Gastrocnemius medialis (tissue), 4 donors: ENCODE measurements around the gene FUT3. TPM values are rescaled to one million over a fixed set of nuclear protein-coding genes. Genes with fewer than 3 reads are reported as not detected.
A peak's percentile ranks its signal among the peaks of the same experiment; 100 is the strongest.

Experiments used
- ATAC-seq, 2 donors: fragments of 150-250 bp; one replicate each; pipeline ENCODE4 v1.9.1; 2016
- DNase-seq, 2 donors: peaks; one replicate each; pipeline ENCODE4 v3.0.0-alpha.2; 2019
- H3K27ac ChIP-seq, 4 donors: fragments of 200-600 bp; sonication (generic); 1 replicate in 1 of 4; 2 replicates in 3 of 4; pipeline ENCODE4 v1.5.1; 2016 to 2018; ENCODE audit warnings: mild to moderate bottlenecking in 2 of 4, moderate library complexity in 1 of 4
- H3K27me3 ChIP-seq, 3 donors: fragments of 200-600 bp; sonication (generic) in 2 of 3; 1 replicate in 1 of 3; 2 replicates in 2 of 3; pipeline versions ENCODE4 v1.5.1 to v1.6.0; 2016 to 2019; ENCODE audit warnings: mild to moderate bottlenecking in 1 of 3, moderate library complexity in 1 of 3
- H3K36me3 ChIP-seq, 2 donors: fragments of 200-600 bp; sonication (generic) in 1 of 2; one replicate each; pipeline ENCODE4 v1.5.1; 2017 to 2018
- H3K4me1 ChIP-seq, 2 donors: fragments of 200-600 bp; sonication (generic) in 1 of 2; one replicate each; pipeline ENCODE4 v1.5.1; 2016 to 2017; ENCODE audit warnings: mild to moderate bottlenecking in 2 of 2
- H3K4me3 ChIP-seq, 4 donors: fragments of 200-600 bp; sonication (generic) in 3 of 4; 1 replicate in 1 of 4; 2 replicates in 3 of 4; pipeline ENCODE4 v1.5.1; 2016 to 2019; ENCODE audit warnings: mild to moderate bottlenecking in 2 of 4
- H3K9me3 ChIP-seq, 3 donors: fragments of 200-600 bp; sonication (generic) in 2 of 3; 1 replicate in 1 of 3; 2 replicates in 2 of 3; pipeline ENCODE4 v1.5.1; 2016 to 2019
- CTCF ChIP-seq, 5 experiments: fragments of 450-650 bp in 3 of 5; fragments of 200-600 bp in 2 of 5; sonication (generic) in 2 of 5; IDR thresholded peaks in 4 of 5; conservative IDR thresholded peaks in 1 of 5; 1 replicate in 4 of 5; 2 replicates in 1 of 5; pipeline ENCODE4 v1.5.1; 2016 to 2019; ENCODE audit warnings: antibody characterized with exemption in 5 of 5, mild to moderate bottlenecking in 3 of 5, moderate library complexity in 3 of 5
- POLR2A ChIP-seq, 2 donors: fragments of 450-650 bp; IDR thresholded peaks; one replicate each; pipeline ENCODE4 v1.6.1; 2017; ENCODE audit warnings: antibody characterized with exemption in 2 of 2, mild to moderate bottlenecking in 2 of 2, moderate library complexity in 2 of 2
- in situ Hi-C, 4 donors: fragments of 200-750 bp; cut with MboI; loops; one replicate each; pipeline versions ENCODE4 v1.15.0 to v1.8.0; 2017; ENCODE audit warnings: low sequenced_read_pairs in 4 of 4
- intact Hi-C: fragments of 100-400 bp; cut with DNase I; formaldehyde crosslinking; loops from one replicate; pipeline ENCODE4 v1.15.1; 2023; ENCODE audit warnings: low total_unique reads
- total RNA-seq, 4 donors: library from RNA; depleted of rRNA; stranded (reverse); fragments of >200 nt; gene quantifications; one replicate each; pipeline versions ENCODE4 v1.1.0 to v1.2.3, GENCODE V29; 2016

Gene FUT3
- total RNA-seq, 4 donors from 2014 or later: 0.32 TPM; not detected in 3

DNA sequence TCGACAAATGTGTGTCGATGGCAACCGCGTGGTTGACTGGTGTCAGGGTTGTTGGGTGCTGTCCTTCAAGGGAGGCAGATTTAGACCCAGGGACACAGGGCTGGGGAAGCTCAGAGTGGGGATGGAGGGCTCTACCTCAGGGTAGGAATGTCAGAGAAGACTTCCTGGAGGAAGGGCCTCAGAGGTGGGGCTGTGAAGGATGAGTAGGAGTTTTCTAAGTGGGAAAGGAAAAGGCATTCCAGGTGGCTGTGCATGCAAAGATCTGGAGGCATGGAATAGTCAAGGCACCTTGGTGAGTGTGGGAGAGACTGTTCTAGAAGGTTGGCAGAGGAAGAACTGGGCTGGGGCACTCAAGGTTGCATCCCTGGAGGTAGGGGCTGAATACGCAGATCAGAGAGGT is 44.3 kb downstream of the FUT3 start:
- Histone ChIP-seq H3K27ac (no peak overlapping the region), H3K36me3 (no peaks in the 10 kb centered on the region), H3K4me3 (no peak overlapping the region), H3K9me3 (no peaks in the 10 kb centered on the region), H3K4me1 (peaks cover 0 to 4% of the 10 kb centered on the region in 2 donors), H3K27me3 (peaks cover 34 to 45% (median 38%) of the 10 kb centered on the region in 3 donors)
- intact Hi-C loops (no loop called here), in situ Hi-C loops (no loop called here)
- ATAC-seq (no peak), DNase-seq (no peak)
- no peak for TF ChIP-seq CTCF (IDR thresholded peaks at IDR 0.05 in 4 of 5, conservative IDR thresholded peaks at IDR 0.05 in 1 of 5)
- no peak for TF ChIP-seq POLR2A (IDR thresholded peaks at IDR 0.05)

DNA sequence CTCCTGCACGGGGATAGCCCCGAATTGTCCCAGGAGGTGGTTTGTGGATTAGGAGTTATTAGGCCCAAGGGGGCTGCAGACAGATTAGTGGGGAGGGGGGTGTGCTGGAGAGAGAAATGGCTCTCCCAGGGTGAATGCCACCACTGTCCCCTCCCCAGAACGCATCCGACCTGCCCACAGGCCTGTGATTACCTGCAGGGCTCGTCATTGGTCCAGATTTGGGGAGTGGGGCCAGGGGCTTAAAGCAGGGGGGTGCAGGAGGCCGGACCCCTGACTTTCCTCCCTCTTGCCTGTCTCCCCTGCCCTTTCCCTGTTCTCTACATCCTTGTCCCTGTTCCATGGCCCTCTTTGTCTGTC is 45.1 kb downstream of the FUT3 start:
- ATAC-seq (no peak), DNase-seq (no peak)
- Histone ChIP-seq H3K27ac (no peak overlapping the region), H3K4me1 (peaks cover 0 to 4% of the 10 kb centered on the region in 2 donors), H3K27me3 (peaks cover 42 to 53% (median 46%) of the 10 kb centered on the region in 3 donors), H3K36me3 (no peaks in the 10 kb centered on the region), H3K4me3 (no peak overlapping the region), H3K9me3 (no peaks in the 10 kb centered on the region)
- in situ Hi-C loops (no loop called here), intact Hi-C loops (no loop called here)
- TF ChIP-seq POLR2A (IDR thresholded peaks at IDR 0.05): no peak
- TF ChIP-seq CTCF (IDR thresholded peaks at IDR 0.05 in 4 of 5, conservative IDR thresholded peaks at IDR 0.05 in 1 of 5): no peak

DNA sequence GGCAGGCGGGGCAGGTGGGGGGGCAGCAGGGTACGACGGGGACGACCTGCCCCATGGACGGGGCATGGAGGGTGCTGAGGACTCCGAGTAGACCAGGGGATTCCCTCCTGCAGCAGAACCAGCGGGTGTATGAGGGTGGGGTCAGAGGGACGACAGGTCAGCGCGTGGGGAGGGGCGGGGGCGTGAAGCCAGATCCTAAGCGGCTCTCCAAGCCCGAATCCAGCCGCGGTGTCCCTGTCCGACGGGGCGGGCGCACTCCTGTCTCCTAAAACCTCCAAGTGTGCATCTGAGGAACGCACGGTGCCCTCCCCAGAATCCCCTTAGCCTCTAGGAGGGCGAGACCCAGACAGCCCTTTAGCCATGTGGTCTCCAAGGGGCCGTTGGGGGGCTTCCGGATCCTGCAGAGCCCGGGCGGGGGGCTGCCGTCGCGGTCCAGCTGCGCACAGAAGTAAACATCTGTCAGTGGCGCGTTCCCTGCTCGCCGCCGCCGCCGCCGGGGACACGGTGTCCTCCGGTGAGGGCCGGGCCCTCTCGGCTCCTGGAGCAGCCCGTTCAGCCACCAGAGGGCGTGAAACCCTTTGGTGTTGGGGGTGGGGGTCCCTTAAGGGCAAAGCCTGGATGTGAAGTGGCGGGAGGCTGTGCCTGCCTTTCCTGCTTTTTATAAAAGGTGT is 45.7 kb downstream of the FUT3 start:
- Histone ChIP-seq H3K4me3 (no peak overlapping the region), H3K36me3 (no peaks in the 10 kb centered on the region), H3K9me3 (no peaks in the 10 kb centered on the region), H3K27me3 (peaks cover 47 to 58% (median 52%) of the 10 kb centered on the region in 3 donors), H3K27ac (no peak overlapping the region), H3K4me1 (peaks cover 0 to 4% of the 10 kb centered on the region in 2 donors)
- intact Hi-C loops (loop anchor here (2.0 kb wide), 1 partner anchor 87 kb away; no protein-coding TSS in a partner anchor), in situ Hi-C loops (no loop called here)
- DNase-seq (no peak), ATAC-seq (no peak)
- TF ChIP-seq POLR2A (IDR thresholded peaks at IDR 0.05) (no peak), CTCF (IDR thresholded peaks at IDR 0.05 in 4 of 5, conservative IDR thresholded peaks at IDR 0.05 in 1 of 5) (peak in 3 of 5 experiments; percentile 4 to 49 (median 32))

DNA sequence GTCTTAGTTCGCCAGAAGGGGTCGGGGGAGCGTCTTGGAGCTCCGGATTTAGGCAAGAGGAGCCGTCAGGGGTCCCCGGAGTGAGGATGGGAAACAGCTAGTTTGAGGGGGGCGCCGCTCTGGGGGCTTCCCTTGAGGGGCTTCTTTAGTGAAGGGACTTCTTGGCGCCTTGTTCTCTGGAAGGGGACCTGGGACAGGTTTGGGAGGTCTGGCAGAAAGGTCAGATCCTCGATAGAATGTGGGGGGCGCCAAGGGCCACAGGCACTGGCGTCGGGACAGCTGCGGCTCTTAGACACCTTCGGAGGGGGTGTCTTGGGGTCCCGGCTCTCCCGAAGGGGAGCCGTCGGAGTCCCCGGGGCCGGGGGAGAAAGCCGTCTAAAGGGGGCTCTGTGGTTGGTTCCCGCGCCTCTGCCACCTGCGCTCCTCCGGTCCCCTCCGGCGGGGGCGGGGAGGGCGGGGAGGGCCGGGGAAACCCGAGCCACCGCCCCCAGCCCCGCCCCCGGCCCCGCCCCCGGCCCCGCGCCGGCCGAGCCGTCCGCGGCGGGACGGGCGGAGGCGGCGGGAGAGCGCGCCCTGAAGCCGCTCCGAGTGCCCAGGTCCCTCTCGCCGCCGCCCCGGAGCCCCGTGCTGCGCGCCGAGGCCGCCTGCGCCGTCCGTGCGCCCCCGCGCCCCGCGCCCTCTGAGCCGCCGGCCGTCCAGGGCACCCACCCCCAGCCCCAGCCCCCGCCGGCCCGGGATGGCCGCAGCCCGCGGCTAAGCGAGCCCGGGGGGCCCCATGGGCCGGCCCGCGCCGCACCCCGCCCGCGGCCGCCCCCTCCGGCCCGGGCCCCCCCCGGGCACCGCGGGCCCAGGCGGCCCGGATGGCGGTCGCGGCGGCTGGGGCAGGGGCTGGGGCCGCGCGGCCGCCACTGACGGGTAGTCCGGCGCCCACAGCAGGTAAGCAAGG is 46.5 kb downstream of the FUT3 start, which contains the start of gene NRTN:
Gene NRTN (plus strand): TSS at position 552 of the 946 bp plus-strand sequence. CDS start 19,099 bp downstream, outside the sequence.
- no peak for ATAC-seq
- Histone ChIP-seq H3K4me1 (peaks cover 0 to 4% of the 10 kb centered on the region in 2 donors), H3K36me3 (no peaks in the 10 kb centered on the region), H3K4me3 (peak within 1 kb of the TSS in 2 of 4 donors; percentile 18 to 22), H3K9me3 (no peaks in the 10 kb centered on the region), H3K27ac (no peak within 1 kb of the TSS), H3K27me3 (peaks cover 55 to 66% (median 60%) of the 10 kb centered on the region in 3 donors)
- TF ChIP-seq CTCF (IDR thresholded peaks at IDR 0.05 in 4 of 5, conservative IDR thresholded peaks at IDR 0.05 in 1 of 5) (no peak), POLR2A (IDR thresholded peaks at IDR 0.05) (no peak)
- in situ Hi-C loops: no loop called here
- no peak for DNase-seq
- intact Hi-C loops: loop anchor here (2.0 kb wide), 1 partner anchor 88 kb away; no protein-coding TSS in a partner anchor
